Suppressor macrophage treated with lipopolysaccharide for 1 hour (primary cell): Measurements from ENCODE around the gene PPP6R2.
"Not testable (repeated sequence)": the region's sequence is repeated elsewhere in the genome, so short reads cannot be mapped to it uniquely, and the experiment has no call there.

Experiments used
- DNase-seq, 3 donors: peaks; one replicate each; pipeline ENCODE4 v3.0.0-alpha.2; 2020 to 2022

PPP6R2 gene

DNA sequence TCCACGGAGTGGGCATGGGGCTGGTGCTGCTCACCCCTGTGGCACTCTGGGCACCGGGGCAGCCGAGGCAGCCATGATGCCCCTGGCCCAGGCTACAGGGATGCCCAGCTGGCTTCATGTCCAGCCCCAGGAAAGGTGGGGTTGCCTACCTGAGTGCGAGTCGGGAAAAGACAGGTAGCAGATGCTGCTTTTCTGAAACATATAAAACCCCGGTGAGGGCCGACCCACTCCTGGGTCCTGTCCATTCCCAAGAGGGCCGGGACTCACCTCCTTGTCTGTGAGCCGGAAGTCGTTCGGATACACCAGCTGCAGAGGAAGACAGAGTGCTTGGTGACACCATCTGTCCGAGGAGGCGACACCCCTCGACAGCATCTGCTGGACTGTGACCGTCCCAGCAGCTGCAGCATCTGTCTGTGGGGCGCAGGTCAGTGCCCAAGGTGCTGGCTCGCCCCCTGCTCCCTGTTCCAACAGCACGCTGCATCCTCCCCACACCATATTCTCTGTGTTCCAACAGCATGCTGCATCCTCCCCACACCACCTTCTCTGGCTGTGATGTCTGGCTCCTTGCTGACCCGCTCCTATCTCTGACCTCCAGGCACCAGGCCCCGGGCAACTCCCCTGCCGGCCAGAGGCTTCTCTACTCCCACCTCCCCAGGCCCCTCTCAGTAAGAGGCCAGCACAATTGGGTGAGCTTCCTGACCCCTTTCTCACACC lies 24.3 kb upstream of the PPP6R2 start:
- DNase-seq = no peak

GRCh38 chr22:50319503-50319951 lies 23.6 kb upstream of the PPP6R2 start:
- DNase-seq = no peak

- DNase-seq = peak in 1 of 3 donors; percentile 3
Measured at GRCh38 chr22:50320116-50320515, 23.0 kb upstream of the PPP6R2 start.

DNA sequence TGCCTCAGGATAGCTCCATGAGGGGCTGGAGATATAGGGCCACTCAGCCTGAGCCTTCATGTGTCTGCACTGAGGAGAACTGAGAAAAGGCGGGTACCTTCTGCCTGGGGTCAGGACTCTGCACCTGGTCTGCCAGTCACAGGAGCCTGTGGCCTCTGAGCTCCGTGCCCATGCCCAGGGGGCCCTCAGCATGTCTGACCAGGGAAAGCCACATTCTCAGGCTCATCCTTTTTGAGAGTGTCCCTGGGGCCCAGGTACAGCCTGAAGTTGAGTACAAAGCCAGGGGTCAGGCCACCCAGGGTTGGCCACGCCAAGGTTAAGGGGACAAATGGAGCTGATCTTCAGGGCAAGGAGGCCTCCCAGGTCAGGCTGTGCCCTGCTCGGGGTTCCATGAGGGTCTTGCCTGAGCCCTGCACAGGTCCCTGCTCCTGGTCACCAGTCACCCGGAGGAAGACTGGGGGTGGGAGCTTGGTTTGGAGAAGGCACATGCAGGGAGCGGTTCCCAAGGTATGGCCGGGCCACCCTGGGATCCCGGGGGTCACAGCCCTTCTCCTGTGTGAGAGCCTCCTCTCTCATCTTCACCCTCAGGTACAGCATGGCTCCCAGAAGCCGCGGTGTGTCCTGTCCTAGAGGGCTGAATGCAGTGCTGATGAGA lies 22.3 kb upstream of the PPP6R2 start:
- peak in 1 of 3 donors; percentile 10 for DNase-seq

DNA sequence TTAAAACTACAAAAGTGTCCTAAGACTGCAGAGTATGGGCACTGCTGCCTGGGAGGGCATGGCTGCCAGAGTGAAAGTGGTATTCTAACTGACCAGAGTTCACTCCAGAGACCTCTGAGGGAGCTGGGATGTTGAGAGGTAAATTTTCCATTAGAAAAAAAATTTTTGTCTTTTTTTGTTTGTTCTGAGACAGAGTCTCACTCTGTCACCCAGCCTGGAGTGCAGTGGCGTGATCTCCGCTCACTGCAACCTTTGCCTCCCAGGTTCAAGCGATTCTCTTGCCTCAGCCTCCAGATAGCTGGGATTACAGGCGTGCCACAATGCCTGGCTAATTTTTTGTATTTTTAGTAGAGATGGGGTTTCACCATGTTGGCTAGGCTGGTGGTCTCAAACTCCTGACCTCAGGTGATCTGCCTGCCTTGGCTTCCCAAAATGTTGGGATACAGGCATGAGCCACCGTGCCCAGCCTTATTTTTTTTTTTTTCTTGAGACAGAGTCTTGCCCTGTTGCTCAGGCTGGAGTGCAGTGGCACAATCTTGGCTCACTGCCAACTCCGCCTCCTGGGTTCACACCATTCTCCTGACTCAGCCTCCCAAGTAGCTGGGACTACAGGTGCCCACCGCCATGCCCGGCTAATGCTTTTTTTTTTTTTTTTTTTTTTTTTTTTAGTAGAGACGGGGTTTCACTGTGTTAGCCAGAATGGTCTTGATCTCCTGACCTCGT lies 20.6 kb upstream of the PPP6R2 start:
- DNase-seq = not testable (repeated sequence)

DNA sequence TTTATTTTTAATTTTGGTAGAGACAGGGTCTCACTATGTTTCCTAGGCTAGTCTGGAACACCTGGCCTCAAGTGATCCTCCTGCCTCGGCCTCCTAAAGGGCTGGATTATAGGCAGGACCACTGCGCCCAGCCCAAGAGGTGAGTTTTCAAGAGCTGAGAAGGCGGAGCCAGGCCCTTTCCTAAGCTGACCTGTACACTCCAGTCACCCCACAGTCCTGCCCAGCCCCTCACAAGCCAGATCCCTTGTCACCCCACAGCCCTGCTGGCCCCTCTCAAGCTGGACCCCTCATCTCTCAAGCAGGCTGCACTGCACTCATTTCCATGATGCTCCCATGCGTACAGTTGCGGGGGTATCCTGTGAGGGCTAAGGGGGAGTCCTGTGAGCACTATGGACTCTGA lies 19.2 kb upstream of the PPP6R2 start:
- DNase-seq = no peak

DNA sequence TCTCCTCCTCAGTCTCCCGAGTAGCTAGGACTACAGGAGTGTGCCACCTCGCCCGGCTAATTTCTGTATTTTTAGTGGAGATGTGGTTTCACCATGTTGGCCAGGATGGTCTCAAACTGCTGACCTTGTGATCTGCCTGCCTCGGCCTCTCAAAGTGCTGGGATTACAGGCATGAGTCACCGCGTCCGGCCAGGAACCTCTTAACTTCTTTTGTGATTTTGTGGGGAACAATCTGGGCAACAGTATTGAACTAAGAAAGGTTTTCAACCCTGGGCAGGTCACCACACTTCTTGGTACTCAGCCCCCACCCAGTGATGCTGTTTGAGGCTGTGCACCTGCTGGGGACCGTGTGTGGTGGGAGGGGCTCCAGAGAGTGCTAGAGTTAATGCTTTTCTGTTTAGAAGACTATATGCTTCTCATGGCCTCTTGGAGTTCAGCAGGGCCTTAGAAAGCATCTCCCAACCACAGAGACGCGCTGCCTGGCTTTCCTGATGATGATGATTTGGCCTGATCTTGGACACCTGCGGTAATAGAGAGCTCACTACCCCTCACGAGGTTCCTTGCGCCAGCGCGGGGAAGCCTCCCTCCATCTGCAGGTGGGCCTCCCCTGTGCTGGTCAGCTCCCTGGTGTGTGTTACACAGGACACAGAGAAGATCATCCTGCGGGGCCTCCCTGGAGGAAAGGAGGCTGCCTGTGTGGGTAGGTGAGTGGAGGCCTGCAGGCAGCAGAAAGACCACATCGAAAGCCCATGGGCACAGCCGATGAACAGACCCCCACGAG lies 17.5 kb upstream of the PPP6R2 start:
- DNase-seq = no peak

- DNase-seq = no peak
Measured at GRCh38 chr22:50326225-50326955, 16.7 kb upstream of the PPP6R2 start.

DNA sequence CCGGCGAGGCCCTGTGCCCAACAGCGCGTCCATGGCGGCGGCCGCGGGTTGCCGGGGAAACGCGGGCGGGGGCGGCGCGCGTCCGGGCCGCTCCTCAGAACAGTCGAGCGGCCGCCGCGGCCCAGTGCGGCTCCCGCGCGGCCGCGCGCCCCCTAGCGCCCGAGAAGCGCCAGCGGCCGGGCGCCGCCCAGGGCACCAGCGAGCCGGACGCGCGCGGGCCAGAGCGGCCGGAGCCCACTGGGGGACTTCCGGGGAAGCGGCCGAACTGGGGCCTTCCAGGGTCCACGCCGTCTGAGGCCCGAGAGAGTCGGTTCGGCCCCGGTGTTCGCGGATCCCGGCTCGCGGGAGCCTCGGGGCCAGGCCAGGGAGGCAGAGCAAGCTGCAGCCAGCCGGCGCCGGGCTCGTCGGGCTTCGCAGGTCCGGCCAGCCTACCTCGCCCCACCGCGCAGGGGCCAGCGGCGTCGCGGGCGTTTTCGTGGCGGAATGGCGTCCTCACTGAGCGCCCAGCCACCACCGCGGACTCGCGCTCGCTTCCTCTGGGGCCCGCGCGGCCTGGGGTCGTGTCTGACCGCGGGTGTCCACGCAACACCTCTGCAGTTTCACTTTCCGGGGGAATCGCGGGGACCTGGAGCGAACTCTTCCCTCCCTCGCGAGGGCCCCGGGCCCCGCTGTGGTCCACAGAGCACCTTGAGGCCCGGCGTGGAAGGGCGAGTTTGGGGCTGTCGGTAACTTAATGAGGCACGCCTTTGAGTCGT lies 16.0 kb upstream of the PPP6R2 start, which contains the start of gene DENND6B:
DENND6B (minus strand) TSS at position 57 of the 755 bp plus-strand sequence; CDS start at position 33, 24 bp downstream.
- DNase-seq = peak; percentile 90 to 97 (median 95)

DNA sequence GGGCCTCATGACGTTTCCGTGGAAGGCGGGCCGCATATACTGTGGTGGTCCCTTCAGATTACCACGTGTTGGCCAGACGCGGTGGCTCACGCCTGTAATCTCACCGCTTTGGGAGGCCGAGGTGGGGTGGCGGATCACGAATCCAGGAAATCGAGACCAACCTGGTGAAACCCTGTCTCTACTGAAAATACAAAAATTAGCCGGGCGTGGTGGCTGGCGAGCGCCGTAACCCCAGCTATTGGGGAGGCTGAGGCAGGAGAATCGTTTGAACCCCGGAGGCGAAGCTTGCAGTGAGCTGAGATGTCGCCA lies 15.5 kb upstream of the PPP6R2 start:
- no peak for DNase-seq

DNA sequence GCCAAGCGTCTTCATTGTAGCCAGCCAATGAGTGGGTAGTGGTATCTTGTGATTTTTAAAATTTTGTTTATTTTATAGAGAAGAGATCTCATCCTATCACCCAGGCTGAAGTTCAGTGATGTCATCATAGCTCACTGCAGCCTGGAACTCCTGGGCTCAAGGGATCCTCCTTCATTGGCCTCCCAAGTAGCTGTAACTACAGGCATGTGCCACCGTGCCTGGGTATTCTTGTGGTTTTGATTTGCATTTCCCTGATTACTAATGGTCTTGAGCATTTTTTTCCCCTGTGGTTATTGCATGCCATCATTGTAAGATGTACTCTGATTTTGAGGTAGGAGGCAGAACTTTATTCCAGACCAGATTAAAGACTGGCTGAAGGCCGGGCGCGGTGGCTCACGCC lies 13.9 kb upstream of the PPP6R2 start:
- peak in 2 of 3 donors; percentile 43 to 71 for DNase-seq

- not testable (repeated sequence) for DNase-seq
Measured at GRCh38 chr22:50334433-50334832, 8.7 kb upstream of the PPP6R2 start.

GRCh38 chr22:50337262-50338041 lies 5.7 kb upstream of the PPP6R2 start:
- DNase-seq = no peak

GRCh38 chr22:50338042-50338573 lies 5.0 kb upstream of the PPP6R2 start:
- DNase-seq = no peak

- DNase-seq = no peak
Measured at GRCh38 chr22:50338860-50339462, 4.2 kb upstream of the PPP6R2 start.

GRCh38 chr22:50339945-50340879 lies 2.9 kb upstream of the PPP6R2 start:
- DNase-seq = peak in 1 of 3 donors; percentile 14

- peak; percentile 96 to 98 (median 98) for DNase-seq
Measured at GRCh38 chr22:50341977-50342650, 1.0 kb upstream of the PPP6R2 start.

- DNase-seq = no peak
Measured at GRCh38 chr22:50343541-50343935, 411 bp downstream of the PPP6R2 start.
